GM18519 (cell line): ENCODE data around the gene LGALS4.
"Not testable (repeated sequence)": the region's sequence is repeated elsewhere in the genome, so short reads cannot be mapped to it uniquely, and the experiment has no call there.

ENCODE experiments used
- ATAC-seq: cut with Tn5 transposase; IDR thresholded peaks from one replicate; pipeline ENCODE4 v1.9.1; 2021; ENCODE audit warnings: mild to moderate bottlenecking, moderate library complexity; ENCODE audit not compliant: unreplicated experiment, low FRiP score

LGALS4 gene

DNA sequence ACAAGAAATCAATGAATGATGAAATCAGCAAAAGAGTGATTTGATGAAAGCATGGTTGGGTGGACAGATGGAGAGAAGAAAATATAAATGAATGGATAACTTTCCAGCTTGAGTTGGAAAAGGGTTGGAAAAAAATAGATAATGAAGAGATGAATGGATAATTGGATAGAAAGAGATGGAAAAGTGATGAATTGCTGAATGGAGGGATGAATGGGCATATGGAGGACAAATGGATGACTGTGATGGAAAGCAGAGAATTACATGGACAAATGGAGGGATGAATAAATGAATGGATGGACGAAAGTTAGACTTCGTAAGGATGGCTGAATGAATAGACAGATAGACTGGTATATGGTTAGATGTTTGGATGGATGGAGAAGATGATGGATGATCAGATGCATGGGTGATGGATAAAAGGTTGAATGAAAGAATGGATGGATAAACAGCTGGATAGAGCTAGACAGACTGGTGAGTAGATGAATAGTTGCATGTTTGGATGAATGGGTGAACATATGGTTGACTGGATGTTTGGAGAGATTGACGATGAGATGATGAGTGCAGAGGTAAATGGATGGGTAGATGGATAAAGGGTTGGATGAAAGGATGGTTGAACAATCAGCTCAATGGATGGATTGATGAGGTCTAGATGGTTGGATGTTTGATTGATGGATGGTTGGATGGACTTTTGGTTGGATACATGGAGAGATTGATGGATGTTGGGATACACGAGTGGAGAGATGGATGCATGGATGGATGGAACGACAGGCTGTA, 12.0 kb downstream of the LGALS4 start:
- ATAC-seq: no peak

DNA sequence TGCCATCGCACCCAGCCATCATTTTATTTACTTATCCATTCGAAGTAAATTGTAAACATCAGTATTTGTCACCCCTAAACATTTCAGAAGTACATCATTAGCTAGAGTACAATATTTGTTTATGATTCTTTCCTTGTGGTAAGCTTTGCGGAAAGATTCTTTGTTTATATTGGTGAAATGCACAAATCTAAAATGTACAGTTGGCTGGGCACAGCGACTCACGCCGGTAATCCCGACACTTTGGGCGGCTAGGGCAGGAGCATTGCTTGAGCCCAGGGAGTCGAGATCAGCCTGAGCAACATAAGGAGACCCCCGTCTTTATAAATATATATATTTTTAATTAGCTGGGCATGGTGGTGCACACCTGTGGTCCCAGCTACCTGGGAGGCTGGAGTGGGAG, 13.6 kb downstream of the LGALS4 start:
- ATAC-seq: no peak

DNA sequence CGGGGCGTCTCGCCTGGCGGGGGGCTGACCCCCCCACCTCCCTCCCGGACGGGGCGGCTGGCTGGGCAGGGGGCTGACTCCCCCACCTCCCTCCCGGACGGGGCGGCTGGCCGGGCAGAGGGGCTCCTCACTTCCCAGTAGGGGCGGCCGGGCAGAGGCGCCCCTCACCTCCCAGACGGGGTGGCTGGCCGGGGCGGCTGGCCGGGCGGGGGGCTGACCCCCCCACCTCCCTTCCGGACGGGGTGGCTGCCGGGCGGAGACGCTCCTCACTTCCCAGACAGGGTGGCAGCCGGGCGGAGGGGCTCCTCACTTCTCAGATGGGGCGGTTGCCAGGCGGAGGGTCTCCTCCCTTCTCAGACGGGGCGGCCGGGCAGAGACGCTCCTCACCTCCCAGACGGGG, 15.0 kb downstream of the LGALS4 start:
- not testable (repeated sequence) for ATAC-seq

DNA sequence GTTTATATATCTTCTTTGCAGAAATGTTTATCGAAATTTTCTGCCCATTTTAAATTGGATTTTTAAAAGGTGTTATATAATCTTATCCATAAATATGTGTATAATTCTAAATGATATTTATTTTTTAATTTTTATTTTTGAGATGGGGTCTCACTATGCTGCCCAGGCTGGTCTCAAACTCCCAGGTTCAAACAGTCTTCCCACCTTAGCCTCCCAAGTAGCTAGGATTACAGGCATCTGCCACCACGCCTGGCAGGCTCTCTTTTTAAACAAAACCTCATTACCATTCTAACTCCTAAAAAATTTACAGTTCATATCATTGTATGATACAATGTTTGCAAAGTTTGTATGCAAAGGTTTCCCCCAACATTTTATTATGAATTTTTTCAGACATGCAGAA, 16.6 kb downstream of the LGALS4 start:
- no peak for ATAC-seq

DNA sequence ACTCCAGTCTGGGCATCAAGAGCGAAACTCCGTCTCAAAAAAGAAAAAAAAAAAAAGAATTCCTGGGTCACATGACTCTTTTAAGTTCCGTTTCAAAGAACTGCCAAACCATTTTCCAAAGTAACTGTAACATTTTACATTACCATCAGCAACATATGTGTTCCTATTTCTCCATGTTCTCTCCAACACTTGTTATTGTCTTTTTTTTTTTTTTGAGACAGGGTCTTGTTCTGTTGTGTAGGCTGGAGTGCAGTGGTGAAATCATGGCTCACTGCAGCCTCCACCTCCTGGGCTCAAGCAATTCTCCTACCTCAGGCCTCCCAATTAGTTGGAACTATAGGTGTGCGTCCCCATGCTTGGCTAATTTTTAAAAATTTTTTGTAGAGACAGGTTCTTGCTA, 17.2 kb downstream of the LGALS4 start:
- no peak for ATAC-seq

DNA sequence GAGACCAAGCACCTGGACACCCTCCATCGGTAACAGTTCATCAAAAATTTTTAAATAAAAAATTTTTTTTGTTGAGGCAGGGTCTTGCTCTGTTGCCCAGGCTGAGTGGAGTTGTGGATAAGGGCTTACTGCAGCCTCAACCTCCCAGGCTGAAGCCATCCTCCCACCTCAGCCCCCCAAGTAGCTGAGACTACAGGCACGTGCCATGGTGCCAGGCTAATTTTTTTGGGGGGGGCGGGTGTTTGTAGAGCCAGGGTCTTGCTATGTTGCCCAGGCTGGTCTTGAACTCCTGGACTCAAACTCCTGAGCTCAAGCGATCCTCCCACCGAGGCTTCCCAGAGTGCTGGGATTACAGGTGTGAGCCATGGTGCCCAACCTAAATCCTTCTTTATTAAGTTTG, 19.1 kb downstream of the LGALS4 start:
- ATAC-seq: no peak

DNA sequence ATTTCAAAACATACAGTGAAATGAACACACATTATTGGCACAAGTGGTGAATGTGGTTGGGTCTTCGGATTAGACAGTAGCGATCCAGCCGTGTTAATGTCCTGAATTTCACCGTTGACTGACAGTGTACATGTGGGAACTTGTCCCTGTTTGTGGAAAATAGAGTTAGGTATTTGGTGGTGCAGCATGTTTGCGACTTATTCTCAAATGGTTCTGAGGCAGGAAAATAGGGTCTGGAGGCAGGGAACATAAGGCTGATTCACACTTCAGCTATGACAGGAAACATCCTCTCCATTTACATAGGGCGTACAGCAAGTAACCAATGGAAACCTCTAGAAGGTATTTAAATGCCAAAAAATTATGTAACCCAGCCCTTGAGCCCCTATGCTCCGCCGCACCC, 19.6 kb downstream of the LGALS4 start:
- ATAC-seq: no peak

DNA sequence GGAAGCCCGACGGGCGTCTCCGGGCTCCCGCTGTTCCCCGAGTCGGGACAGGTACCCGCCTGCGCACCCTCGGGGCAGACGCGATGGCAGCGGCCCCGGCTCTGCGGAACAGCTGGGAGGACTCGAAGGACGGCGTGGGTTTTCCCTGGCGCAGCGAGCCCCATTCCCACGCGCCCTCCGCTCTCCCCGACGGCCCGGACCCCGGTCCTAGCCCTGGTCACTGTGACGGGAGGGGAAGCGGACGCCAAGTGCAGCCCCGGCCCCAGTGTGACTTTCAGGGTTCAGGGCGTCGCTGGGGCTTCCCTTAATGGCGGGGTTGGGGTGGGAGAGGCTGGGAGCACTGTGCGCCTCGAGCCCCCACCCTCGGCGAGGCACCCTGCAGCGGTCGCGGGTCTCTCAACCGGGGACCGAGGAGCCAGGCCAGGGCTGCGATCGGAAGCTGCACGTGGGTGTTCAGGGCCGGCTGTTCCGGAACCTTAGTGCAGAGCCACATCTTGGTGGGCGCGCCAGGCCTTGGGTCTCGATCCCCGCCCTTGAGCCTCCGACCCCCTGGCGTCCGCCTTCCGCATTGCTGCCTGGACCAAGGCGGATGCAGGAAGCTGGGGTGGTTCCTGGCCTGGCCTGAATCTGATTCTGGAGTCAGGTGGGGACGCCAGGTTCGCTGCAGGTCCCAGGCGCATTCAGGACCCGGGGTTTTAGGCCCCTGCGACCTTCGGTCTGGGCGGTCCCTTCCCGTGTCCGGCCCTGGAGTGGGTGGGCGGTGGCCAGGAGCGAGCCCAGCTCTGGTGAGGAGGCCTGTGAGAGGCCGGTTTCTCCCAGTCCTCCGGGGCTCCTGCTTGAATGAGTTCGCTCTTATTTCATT, 20.3 kb downstream of the LGALS4 start:
- no peak for ATAC-seq

DNA sequence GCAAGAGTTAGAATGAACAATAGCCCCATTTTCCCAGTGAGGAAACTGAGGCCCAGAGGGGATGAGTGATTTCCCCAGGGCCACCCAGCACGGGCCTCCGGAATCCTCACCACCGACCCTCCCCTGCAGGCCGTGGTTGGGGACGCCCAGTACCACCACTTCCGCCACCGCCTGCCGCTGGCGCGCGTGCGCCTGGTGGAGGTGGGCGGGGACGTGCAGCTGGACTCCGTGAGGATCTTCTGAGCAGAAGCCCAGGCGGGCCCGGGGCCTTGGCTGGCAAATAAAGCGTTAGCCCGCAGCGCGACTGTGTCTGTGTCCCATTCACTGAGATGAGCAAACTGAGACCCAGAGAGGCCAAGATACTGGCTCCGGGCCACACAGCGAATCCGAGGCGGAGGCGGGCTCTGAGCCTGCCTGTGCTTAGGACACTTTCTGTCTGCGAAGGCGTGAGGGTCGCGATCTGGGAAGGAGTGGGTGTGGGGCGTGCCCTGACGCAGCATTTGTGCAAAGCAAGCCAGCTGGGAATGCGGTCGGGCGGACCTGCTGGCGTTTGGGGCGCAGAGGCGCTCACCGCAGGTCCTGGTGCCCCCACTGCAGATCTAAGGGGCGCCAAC, 21.2 kb downstream of the LGALS4 start:
- ATAC-seq: not testable (repeated sequence)

DNA sequence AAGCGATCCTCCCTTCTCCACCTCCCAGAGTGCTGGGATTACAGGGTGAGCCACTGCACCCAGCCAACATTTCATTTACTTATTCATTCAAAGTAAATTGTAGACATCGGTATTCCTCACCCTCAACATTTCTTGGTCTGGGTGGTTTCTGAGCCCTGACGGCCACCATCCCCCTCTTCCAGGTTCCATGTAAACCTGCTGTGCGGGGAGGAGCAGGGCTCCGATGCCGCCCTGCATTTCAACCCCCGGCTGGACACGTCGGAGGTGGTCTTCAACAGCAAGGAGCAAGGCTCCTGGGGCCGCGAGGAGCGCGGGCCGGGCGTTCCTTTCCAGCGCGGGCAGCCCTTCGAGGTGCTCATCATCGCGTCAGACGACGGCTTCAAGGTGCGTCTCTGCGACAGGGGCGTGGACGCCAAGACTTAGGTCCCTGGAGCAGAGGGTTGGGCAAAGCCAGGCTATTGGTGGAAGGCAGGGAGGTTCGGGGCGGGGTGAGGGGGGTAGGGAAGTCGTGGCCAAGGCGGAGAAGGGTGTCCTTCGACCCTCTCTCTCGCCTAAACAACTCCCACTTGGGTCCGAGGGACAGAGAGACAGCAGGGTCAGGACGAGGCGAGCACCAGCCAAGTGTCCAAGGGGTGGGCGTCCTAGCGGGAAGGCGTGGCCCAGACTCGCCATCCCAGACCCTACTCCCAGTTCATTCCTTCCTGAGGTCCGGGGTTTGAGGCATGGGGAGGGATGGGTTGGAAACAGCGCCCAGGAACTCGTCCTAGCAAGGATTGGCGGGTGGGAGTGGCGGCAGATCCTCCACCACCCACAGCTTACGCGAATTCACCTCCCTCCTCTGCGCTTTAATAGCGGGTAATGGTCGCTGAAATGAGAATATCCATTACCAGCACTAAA, 22.0 kb downstream of the LGALS4 start:
- not testable (repeated sequence) for ATAC-seq

DNA sequence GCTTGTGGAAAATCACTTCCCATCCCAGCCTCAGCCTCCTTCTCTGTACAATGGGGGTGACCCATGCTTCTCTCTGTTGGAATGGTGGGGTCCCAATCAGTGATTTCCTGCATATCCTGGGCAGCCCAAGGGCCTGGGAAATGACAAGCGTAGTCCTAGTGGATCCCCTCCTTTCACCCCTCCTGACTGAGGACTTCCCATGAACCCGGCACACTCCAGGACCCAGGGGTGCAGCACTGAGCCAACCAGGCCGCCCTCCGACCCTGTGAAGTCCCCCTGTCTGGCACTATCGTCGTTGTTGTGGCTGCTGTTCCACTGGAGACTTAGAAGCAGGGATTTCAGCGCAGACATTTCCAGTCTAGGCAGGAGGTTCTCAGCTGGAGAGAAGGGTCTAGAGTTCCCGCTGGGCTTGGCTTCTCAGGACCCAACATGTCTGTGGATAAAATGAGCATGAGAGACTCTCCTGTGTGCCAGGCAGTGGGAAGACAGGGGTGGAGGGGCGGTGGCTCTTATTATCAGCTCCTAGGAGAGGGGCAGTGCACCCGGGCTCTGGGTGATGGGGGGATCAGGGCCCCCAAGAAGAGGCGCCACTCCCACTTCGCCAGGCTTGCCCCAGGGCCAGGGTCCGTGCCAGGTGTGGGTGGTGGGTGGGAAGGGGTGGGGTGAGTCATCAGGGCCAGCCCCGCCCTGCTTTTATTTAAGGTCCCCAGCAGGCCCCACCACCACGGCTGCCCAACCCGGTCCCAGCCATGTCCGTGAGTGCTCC, 24.1 kb downstream of the LGALS4 start, which contains the start of gene LGALS7B:
TSS of gene LGALS7B (plus strand) at position 723 of the 766 bp plus-strand sequence. CDS start at position 750, 27 bp downstream.
- no peak for ATAC-seq

DNA sequence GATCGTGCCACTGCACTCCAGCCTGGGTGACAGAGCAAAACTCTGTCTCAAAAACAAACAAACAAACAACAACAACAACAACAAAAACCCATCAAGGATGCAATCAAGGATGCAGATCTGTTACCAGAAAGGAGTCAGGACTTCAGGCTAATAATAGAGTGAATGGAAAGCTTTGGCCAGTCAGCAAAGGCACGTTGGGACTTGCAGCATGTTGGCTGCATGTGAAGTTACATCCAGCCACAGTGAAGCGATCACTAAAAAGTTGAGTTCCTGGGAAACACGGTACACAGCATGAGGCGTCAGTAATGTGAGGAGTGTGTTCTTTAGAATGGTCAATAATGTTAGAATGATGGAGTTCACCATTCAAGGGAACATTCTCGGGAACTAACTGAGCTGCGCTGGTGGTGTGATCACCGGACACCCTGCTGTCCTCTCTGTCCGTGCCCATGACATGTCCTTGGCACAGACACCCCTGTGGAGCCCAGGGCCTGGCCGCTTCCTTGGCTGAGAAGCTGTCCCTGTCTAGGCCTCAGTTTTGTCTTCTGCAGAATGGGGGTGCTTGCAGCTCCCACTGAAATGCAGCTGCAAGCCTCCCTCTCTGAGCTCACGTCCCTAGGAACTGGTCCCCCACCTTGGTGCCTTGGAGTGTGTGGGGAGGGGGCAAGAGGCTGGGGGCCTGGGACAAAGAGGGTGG, 26.0 kb downstream of the LGALS4 start:
- no peak for ATAC-seq

DNA sequence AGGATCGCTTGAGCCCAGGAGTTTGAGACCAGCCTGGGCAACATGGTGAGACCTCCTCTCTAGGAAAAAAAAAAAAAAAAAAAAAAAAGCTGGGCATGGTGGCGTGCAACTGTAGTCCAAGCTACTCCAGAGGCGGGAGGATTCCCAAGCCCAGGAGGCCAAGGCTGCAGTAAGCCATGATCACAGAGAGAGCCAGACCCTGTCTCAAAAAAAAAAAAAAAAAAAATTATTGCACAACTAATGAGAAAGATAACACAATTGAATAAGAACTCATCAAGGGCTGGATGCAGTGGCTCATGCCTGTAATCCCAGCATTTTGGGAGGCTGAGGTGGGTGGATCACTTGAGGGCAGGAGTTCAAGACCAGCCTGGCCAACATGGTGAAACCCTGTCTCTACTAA, 26.7 kb downstream of the LGALS4 start:
- ATAC-seq: not testable (repeated sequence)

DNA sequence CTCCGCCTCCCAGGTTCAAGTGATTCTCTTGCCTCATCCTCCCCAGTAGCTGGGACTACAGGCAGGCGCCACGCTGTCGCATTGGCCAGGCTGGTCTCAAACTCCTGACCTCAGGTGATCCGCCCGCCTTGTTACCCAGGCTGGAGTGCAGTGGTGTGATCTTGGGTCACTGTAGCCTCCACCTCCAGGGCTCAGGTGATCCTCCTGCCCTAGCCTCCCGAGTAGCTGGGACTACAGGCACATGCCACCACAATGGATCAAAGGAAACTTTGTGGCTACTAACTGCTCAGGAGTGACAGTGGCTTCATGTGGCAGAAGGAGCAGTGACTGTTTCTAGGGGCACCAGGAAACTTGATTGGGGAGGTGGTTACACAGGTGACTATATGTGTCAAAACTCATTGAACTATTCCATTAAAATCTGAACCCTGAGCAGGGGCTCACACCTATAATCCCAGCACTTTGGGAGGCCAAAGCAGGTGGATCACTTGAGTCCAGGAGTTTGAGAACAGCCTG, 27.5 kb downstream of the LGALS4 start:
- ATAC-seq: no peak

DNA sequence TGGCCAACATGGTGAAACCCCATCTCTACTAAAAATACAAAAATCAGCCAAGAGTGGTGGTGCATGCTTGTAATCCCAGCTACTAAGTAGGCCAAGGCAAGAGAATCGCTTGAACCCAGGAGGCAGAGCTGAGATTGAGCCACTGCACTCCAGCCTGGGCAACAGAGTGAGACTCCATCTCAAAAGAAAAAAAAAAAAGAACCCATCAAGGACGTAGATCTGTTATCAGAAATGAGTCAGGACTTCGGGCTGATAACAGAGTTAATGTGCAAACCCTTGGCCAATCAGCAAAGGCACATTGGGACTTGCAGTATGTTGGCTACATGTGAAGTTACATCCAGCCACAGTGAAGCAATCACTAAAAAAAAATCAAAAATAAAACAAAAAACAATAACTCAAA, 28.5 kb downstream of the LGALS4 start:
- ATAC-seq: no peak

DNA sequence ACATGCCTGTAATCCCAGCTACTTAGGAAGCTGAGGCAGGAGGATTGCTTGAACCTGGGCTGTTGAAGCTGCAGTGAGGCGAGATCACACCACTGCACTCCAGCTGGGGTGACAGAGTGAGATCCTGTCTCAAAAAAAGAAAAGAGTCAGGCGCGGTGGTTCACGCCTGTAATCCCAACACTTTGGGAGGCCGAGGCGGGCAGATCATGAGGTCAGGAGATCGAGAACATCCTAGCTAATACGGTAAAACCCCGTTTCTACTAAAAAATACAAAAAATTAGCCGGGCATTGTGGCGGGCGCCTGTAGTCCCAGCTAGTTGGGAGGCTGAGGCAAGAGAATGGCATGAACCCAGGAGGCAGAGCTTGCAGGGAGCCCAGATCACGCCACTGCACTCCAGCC, 30.5 kb downstream of the LGALS4 start:
- ATAC-seq: not testable (repeated sequence)

DNA sequence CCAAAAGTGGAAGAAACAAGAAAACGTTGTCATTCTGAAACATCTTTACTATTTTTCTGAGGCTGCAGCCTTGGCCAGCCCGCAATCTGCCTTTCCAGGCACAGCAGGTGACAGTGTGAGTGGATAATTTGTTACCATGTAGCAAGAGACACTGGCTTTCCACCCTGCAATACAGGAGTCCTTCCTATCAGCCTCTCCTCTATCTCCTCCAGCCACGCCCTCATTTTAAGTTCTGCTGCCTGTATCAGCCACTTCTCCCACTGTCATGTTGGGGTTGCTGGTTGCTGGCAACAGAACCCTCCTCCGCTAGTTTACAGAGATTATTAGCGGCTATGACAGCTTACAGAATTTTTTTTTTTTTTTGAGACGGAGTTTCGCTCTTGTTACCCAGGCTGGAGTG, 31.7 kb downstream of the LGALS4 start:
- ATAC-seq: no peak

DNA sequence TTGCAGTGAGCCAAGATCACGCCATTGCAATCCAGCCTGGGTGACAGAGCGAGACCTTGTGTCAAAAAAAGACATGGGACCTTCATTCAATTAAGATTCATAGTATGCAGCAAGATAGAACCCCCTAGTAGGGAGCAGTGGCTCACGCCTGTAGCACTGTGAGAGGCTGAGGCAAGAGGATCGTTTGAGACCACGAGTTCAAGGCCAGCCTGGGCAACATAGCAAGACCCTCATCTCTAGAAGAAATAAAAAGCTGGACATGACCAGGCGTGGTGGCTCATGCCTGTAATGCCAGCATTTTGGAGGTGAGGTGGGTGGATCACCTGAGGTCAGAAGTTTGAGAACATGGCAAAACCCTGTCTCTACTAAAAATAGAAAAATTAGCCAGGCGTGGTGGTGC, 32.3 kb downstream of the LGALS4 start:
- no peak for ATAC-seq

DNA sequence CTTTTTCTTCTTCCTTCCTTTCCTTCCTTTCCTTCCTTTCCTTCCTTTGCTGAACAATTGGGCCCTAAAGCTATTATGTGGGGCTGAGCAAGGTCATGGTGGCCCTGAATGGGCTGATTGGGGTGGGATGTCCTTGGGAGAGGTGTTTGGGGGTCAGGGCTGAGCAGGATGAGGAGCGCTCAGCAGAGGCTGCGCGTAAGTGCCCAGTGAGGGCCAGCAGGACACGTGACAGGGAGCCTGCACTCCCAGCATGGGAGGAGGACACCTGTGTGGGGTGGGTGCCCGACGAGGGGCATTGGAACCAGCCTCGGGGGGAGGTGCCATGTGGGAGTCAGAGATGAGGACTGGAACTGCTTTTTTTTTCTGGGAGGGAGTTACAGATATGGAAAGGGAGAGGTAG, 34.0 kb downstream of the LGALS4 start:
- ATAC-seq: no peak
